HG02678 (cell line): ENCODE results near the gene ALPG.
"Not testable (repeated sequence)": the region's sequence is repeated elsewhere in the genome, so short reads cannot be mapped to it uniquely, and the experiment has no call there.

ENCODE experiments used
- ATAC-seq: cut with Tn5 transposase; IDR thresholded peaks from one replicate; pipeline ENCODE4 v1.9.1; 2021; ENCODE audit warnings: mild to moderate bottlenecking, moderate library complexity; ENCODE audit not compliant: unreplicated experiment

ALPG gene

GRCh38 chr2:232406556-232407310, at the start of gene ALPG:
ALPG (plus strand) TSS chr2:232406844; CDS start chr2:232406895, 51 bp downstream.
- ATAC-seq, result no peak

GRCh38 chr2:232361646-232362045, 45.0 kb upstream of the ALPG start:
- ATAC-seq, result no peak

DNA sequence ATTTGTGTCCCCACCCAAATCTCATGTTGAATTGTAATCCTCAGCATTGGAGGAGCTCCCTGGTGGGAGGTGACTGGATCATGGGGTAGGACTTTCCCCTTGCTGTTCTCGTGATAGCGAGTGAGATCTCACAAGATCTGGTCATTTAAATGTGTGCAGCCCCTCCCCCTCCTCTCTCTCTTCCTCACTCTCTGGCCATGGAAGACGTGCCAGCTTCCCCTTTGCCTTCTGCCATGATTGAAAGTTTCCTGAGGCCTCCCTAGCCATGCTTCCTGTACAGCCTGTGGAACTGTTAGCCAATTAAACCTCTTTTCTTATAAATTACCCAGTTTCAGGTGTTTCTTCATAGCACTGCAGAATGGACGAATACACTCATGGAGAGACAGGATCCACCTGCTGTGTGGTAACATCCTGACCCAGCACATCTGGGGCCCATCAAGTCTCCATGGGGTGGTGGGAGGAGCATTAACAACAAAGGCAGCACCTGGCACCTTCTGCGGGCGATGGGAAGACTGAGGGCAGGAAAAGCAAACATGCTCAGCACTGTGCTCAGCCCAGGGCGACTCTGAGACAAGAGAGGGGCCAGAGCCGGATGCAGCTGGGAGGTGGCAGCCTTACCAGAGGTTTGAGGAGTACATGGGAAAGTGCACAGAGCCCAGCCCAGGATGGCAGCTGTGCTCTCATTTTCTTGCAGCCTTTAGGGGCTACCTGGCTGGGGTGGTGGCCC, 44.3 kb upstream of the ALPG start:
- ATAC-seq, result no peak

DNA sequence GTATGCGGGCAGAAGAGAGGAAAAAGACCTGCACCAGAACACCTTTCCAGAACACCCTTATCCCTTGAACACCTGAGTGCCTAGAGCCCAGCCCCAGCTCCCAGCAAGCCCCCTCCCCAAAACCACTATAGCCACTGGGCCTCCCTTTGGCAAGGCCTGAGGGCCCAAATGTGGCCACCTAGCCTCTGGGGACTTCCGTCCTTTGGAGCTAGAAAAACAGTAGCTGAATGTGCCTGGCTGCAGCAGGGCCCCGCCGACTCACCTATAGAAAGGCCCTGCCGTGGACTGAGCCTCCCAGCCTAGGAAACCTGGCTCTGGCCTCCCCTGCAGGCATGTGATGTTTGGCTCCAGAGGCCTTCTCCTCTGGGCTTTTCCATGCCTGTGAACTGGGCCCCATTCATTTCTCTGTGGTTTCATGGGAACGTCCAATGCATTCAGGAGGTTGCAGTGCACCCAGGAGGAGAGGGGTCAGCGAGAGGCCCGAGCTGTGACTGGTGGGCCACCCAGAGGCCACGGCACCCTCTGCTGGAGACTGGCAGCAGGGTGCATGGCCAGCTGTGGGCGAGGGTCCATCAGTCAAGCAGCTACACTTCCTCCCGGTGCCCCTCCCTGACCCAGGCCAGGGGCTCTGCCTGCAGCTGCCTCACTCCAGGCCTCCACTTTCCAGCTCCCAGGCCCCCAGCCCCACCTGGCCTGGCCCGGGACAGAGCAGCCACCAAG, 43.4 kb upstream of the ALPG start:
- not testable (repeated sequence) for ATAC-seq

- no peak for ATAC-seq
Measured at GRCh38 chr2:232363784-232364615, 42.6 kb upstream of the ALPG start.

DNA sequence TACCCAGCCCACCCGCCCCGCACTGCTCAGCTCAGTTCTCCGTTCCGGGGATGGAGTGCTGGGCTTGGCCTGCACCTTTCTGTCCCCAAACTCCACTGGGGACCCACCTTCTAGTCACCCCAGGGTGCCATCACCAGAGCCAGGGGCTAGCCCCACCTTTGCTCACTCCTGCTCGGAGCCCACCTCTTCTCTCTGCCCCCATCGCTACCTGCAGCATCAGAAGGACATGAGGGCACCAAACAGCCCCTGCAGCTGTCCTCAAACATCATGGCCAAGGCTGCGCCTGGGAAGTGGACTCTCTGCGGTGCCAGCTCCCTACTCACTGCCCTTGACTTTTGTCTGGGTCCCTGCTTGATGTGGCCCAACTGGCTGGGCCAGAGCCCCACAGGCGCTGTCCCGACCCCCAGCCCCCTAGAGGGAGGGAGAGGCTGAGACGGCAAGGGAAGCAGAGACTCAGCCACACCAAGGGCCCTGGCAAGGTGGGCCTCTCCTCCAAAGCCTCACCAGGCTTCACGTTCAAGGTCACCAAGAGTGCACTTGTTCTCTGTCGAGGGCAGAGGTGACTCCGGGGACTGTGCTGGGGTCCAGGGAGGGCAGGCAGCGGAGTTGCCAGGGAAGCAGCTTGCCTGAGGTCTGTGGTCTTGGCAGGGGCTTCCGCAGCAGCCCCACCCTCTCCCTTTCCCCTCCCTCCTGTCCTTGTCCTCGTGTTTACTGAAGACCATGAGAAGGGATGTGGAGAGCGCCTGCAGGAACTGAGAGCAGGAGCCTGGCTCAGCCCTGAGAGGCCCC, 41.6 kb upstream of the ALPG start:
- not testable (repeated sequence) for ATAC-seq

- no peak for ATAC-seq
Measured at GRCh38 chr2:232365621-232366321, 40.9 kb upstream of the ALPG start.

- ATAC-seq, result not testable (repeated sequence)
Measured at GRCh38 chr2:232366461-232366860, 40.2 kb upstream of the ALPG start.

DNA sequence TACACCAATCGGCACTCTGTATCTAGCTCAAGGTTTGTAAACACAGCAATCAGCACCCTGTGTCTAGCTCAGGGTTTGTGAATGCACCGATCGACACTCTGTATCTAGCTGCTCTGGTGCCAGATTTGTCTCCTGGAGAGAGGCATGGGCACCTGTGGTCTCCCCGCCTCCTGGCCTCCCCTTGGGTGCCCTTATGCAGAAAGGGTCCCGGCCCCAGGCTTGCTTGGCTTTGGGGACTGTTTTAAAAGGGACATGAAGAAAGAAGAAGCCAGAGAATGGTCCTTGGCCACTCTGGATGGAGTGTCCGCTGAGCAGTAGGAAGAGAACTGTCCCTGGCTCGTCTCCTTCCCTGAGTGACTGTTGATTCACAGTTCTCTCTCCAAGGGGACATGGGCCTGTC, 39.6 kb upstream of the ALPG start:
- ATAC-seq, result no peak

- no peak for ATAC-seq
Measured at GRCh38 chr2:232367591-232368233, 38.9 kb upstream of the ALPG start.

GRCh38 chr2:232368311-232368731, 38.3 kb upstream of the ALPG start:
- no peak for ATAC-seq

- ATAC-seq, result no peak
Measured at GRCh38 chr2:232369126-232369951, 37.3 kb upstream of the ALPG start.

DNA sequence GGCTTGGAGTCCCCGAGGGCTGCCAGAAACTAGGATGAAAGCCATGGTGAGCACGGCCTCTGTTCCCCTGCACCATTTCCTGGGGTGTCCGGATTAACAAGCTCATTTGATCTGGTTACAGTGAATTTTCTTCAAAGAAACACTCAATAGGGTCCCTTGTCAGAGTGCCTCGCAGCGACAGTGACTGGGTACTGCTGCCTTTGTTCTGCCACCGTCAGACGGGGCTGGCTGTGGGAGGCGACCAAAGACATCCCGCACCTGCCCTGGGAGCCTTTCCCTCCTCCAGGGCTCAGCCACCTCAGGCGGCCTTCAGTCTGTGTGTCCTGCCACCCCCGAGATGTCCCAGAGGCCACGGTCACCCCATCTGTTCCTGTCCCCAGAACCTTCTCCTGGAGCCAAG, 36.6 kb upstream of the ALPG start:
- not testable (repeated sequence) for ATAC-seq

DNA sequence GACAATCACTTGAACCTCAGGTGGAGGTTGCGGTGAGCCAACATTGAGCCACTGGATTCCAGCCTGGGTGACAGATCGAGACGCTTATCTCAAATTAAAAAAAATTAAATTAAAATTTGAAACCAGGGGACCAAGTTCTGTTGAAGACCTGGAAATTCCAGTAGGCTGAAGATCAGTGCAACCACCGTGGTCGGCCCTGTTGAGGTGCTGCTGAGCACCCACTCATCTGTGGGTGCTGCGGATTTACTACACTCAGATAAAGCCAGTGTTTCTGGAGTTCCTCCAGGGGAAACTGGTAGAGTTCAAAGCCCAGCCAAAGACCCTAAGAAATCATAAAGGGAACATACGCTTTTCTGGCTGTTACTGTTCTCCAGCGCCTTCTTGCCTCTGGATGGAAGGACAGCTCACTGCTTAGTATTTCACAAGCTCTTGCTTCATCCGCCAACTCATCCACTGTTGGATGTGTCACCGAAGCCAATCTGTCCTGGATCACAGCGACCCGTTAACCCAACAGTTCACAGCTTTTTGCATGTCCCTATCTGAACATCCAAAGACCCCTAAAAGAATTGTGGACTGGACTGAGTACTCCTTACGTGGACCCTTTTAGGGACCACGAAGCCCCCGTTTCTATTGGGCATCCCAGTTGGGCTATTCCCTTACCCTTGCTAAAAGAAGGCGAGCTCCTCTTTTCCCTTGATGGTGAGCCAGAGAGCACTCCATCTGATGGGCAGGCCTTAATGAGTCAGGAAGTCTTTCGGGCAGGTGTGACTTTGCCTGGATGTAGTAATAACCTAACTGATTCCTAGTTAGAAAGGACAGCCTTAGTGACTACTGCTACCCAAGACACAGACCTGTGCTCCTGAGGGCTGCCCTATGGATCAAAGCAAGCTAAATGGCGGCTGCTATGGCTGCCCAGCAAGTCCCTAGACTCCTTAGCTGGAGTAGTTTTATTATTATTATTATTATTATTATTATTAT, 34.1 kb upstream of the ALPG start:
- no peak for ATAC-seq

DNA sequence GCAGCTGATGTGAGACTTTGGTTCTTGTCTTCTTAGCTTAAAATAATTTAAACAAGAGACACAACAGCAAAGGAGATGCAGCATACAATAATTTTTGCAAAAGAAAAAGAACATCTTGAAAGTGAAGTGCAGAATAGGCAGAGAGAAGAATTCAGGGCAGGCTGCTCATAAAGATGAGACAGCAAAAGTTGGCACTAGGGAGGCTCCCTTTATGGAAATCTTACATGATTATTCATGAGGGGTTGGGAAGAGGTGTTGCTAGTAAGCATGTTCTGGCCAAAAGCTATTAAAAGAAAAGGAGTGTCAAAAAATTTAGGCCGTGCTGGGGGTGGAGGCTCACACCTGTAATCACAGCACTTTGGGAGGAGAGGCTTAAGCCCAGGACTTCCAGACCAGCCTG, 32.3 kb upstream of the ALPG start:
- ATAC-seq, result no peak

- no peak for ATAC-seq
Measured at GRCh38 chr2:232375164-232375563, 31.5 kb upstream of the ALPG start.

- no peak for ATAC-seq
Measured at GRCh38 chr2:232376260-232376659, 30.4 kb upstream of the ALPG start.
